Retinal pigment epithelial cell (primary cell): ENCODE results near the gene WWTR1.

ENCODE experiments used
- DNase-seq: peaks from one replicate; pipeline ENCODE4 v3.0.0-alpha.2; 2010; ENCODE audit warnings: low read depth
- H3K4me3 ChIP-seq: 2 replicates; pipeline ENCODE4 v1.5.1; 2011; ENCODE audit warnings: mild to moderate bottlenecking, low read length, control low read depth, moderate library complexity
- TF ChIP-seq, protein P1 (sequence below): conservative IDR thresholded peaks from 2 replicates; pipeline ENCODE4 v1.5.1; 2011; ENCODE audit warnings: low read depth, low read length, control low read depth, inconsistent platforms

Gene WWTR1

DNA sequence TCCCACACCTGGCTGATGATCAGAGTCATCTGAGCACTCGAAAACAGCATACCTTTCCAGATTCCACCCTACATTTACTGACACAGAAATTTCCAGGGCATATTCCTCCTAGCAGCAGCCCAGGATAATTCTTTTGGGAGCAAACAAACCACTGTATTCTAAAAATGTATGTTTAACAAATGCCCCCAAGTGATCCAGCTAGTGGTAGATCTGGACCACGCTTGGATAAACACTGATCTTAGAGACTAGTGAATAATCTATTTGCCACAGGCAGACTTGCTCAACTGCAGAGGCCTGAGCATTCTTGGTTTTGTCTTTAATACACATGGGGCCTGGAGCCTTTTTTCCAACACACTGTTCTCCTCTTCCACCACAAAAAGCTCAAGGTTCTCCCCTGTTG lies 93.7 kb downstream of the WWTR1 start:
- no peak overlapping the region for H3K4me3 ChIP-seq
- no peak for DNase-seq
- TF ChIP-seq, protein P1, sequence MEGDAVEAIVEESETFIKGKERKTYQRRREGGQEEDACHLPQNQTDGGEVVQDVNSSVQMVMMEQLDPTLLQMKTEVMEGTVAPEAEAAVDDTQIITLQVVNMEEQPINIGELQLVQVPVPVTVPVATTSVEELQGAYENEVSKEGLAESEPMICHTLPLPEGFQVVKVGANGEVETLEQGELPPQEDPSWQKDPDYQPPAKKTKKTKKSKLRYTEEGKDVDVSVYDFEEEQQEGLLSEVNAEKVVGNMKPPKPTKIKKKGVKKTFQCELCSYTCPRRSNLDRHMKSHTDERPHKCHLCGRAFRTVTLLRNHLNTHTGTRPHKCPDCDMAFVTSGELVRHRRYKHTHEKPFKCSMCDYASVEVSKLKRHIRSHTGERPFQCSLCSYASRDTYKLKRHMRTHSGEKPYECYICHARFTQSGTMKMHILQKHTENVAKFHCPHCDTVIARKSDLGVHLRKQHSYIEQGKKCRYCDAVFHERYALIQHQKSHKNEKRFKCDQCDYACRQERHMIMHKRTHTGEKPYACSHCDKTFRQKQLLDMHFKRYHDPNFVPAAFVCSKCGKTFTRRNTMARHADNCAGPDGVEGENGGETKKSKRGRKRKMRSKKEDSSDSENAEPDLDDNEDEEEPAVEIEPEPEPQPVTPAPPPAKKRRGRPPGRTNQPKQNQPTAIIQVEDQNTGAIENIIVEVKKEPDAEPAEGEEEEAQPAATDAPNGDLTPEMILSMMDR: no peak

DNA sequence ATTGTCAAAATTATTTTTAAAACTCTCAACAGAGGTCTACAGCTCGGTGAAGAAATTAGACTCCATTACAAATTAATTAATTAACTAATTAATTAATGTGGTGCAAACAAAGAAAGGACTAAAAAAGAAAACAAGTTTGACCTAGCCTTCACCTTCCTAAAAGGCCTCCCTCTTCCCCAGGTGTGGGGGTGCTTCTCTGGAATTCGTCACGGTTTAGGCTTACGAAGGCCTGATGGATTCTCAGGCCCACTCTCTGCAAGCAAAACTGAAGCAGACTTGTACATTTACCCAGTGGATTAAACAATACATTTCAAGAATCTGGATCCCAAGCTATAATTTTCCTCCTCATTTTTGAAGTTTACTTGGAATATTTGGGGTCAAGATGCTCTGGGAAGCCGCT lies 94.7 kb downstream of the WWTR1 start:
- no peak for DNase-seq
- no peak overlapping the region for H3K4me3 ChIP-seq
- TF ChIP-seq, protein P1: no peak

DNA sequence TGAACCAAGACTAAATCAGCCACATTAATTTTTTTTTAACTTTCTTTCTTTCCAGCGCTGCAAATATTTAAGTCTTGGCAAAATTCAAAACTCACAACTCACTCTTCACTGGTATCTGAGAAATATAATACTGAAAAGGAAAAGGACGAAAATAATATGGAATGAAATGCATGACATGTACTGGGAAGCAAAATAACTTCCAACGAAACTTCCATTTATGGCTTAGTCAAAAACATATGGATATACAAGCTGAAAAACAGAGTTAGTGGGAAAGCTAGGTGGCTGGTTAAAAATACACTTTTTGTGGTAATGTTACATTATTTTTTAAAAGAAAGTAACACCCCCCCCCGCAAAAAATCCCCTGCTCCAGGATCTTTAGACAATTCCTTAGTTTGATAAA lies 97.2 kb downstream of the WWTR1 start:
- no peak for DNase-seq
- TF ChIP-seq, protein P1: no peak
- no peak overlapping the region for H3K4me3 ChIP-seq

DNA sequence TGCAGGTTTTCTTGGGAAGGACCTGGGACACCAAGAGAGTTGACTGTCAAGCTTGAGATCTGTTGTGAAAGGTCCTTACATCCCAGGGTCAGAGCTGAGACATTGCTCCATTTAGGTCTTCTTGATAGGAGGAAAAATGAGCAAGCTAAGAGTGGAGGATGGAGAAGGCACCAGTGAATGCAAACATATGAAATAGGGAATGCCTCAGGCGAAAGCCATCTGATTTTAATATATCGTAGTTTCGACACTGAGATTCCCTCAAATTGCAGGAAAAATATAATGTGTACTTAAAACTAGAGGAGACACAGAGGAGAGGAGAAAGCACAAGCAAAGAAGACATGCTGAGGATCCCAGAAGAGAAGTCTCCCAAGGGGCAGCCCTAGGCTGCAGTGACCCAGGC lies 97.8 kb downstream of the WWTR1 start:
- no peak overlapping the region for H3K4me3 ChIP-seq
- TF ChIP-seq, protein P1: no peak
- DNase-seq: no peak

DNA sequence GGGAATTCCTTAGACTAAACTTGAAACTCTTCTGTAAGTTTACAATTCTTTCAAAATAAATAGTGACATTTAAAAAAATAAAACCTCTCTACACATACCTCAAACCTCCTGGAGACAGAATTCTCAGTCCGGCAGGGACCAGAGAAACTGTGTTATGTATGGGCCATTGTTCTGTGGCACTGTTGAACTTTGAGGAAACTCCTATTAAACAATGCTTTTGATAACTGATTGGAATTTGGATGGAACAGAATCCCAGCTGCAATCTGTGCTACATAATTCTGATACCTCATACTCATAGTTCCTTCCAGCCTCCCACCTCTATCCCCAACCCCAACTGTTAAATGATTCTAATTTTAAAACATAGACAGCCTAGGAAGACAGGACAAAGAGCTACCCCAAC lies 98.3 kb downstream of the WWTR1 start:
- no peak for DNase-seq
- no peak overlapping the region for H3K4me3 ChIP-seq
- TF ChIP-seq, protein P1: no peak

DNA sequence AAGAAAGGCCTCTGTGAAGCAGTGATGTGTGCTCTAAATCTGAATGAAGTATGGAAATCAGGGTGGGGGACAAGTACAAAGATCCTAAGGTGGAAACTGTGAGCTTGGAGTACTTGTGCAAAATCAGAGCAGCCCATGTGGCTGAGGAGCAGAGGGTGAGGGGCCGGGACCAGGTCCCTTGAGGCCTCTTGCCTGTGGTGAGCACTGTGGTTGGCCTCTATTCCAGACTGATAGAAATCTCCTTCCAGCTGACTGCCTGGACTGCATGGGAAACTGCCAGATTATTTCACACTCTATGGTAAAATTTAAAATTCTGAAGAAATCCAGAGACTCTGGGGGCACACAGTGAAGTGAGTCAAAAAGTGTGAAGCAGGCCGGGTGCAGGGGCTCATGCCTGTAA lies 101.9 kb downstream of the WWTR1 start:
- H3K4me3 ChIP-seq: no peak overlapping the region
- TF ChIP-seq, protein P1: no peak
- no peak for DNase-seq

DNA sequence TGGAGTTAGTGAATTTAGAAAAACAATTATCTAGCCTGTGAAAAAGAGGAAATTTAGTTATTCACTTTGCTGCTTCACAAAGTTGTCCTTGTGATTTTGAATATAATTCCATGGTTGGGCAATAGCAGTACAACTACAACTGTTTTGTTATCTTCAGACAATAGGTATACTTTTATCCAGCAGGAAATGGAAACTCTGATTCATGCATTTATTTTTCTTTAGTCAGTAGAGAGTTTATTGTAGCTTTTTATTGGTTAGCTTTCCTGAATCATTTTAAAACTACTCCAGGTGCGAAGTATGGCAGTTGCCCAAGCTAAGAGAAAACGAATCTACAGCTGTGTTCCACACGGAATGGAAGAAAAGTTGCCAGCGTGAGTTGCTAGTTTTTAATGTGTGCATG lies 103.0 kb downstream of the WWTR1 start:
- no peak overlapping the region for H3K4me3 ChIP-seq
- DNase-seq: no peak
- TF ChIP-seq, protein P1: no peak
